Heart left ventricle (tissue), 13 donors: ENCODE data around the gene MAML1.

Source experiments
- POLR2A ChIP-seq, 2 donors: fragments of 450-650 bp; IDR thresholded peaks; one replicate each; pipeline ENCODE4 v1.6.1; 2017; ENCODE audit warnings: antibody characterized with exemption in 2 of 2, mild to moderate bottlenecking in 2 of 2, moderate library complexity in 2 of 2
- TF ChIP-seq, protein P1 (sequence below), 12 donors: fragments of 200-600 bp; sonication (generic) in 4 of 12; IDR thresholded peaks; one replicate each; pipeline versions ENCODE4 v1.5.0 to v1.8.0; 2018 to 2022; ENCODE audit warnings: antibody characterized with exemption in 12 of 12, mild to moderate bottlenecking in 5 of 12
- donor health status: ischemic (EF 13 %, LVEDD 7.1; RV severe dilation, severe dysfunction).
- donor health status: DM: no; HTN: yes; CAD: no.
- donor health status: DM: no; HTN: no; CAD: no.
- donor health status: ischemic (EF 25% LVEDD 6.9; RV normal size, moderate dysfunction).
- donor health status: ischemic (EF 25% LVEDD 5.7; RV mildly dilated, moderate dysfunction).
- donor health status: ischemic (EF 35%, LVEDD 5.7; RV mildly dilated, moderate dysfunction).
- donor health status: nonischemic (EF 11% LVEDD 7.7; RV severe dilation, severe dysfunction).
- donor health status: DM: yes; HTN: yes; CAD: no.
- donor health status: PGD.
- donor health status: ischemic (EF 29% LVEDD 5.4; RV normal size, mild dysfunction).
- donor health status: nonischemic (EF 23%, LVEDD 6.1; RV moderate dilation, normal function).

DNA sequence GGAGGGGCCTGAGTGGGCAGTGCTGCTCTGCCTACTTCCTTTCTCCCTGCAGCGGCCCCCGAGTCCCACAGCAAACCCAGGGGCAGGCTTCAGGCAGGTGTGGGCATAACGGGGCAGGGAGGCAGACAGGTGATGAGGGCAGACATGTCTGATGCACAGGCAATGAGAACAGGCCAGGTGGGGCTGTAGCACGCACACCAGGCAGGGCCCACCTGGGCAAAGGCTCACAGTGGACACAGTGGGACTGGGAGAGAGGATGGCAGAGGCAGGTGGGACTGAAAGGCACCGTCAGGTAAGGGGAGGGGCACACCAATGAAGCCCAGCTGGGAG, 67.0 kb downstream of the MAML1 start:
- TF ChIP-seq, protein P1, sequence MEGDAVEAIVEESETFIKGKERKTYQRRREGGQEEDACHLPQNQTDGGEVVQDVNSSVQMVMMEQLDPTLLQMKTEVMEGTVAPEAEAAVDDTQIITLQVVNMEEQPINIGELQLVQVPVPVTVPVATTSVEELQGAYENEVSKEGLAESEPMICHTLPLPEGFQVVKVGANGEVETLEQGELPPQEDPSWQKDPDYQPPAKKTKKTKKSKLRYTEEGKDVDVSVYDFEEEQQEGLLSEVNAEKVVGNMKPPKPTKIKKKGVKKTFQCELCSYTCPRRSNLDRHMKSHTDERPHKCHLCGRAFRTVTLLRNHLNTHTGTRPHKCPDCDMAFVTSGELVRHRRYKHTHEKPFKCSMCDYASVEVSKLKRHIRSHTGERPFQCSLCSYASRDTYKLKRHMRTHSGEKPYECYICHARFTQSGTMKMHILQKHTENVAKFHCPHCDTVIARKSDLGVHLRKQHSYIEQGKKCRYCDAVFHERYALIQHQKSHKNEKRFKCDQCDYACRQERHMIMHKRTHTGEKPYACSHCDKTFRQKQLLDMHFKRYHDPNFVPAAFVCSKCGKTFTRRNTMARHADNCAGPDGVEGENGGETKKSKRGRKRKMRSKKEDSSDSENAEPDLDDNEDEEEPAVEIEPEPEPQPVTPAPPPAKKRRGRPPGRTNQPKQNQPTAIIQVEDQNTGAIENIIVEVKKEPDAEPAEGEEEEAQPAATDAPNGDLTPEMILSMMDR (IDR thresholded peaks at IDR 0.05), result no peak
- no peak for TF ChIP-seq POLR2A (IDR thresholded peaks at IDR 0.05)
